ENCODE data around the gene SLC1A1.

SLC1A1 gene

GRCh38 chr9:4559261-4560182, 69.3 kb downstream of the SLC1A1 start:
- H3K27ac ChIP-seq = no peak overlapping the region
- TF ChIP-seq, protein P1, sequence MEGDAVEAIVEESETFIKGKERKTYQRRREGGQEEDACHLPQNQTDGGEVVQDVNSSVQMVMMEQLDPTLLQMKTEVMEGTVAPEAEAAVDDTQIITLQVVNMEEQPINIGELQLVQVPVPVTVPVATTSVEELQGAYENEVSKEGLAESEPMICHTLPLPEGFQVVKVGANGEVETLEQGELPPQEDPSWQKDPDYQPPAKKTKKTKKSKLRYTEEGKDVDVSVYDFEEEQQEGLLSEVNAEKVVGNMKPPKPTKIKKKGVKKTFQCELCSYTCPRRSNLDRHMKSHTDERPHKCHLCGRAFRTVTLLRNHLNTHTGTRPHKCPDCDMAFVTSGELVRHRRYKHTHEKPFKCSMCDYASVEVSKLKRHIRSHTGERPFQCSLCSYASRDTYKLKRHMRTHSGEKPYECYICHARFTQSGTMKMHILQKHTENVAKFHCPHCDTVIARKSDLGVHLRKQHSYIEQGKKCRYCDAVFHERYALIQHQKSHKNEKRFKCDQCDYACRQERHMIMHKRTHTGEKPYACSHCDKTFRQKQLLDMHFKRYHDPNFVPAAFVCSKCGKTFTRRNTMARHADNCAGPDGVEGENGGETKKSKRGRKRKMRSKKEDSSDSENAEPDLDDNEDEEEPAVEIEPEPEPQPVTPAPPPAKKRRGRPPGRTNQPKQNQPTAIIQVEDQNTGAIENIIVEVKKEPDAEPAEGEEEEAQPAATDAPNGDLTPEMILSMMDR (conservative IDR thresholded peaks at IDR 0.05) = no peak

- no peak overlapping the region for H3K27ac ChIP-seq
- TF ChIP-seq, protein P1 (conservative IDR thresholded peaks at IDR 0.05) = no peak
These were observed 72.8 kb downstream of the SLC1A1 start for GRCh38 chr9:4563105-4563504.

GRCh38 chr9:4566806-4567205, 76.5 kb downstream of the SLC1A1 start:
- H3K27ac ChIP-seq = no peak overlapping the region
- TF ChIP-seq, protein P1 (conservative IDR thresholded peaks at IDR 0.05) = no peak

- TF ChIP-seq, protein P1 (conservative IDR thresholded peaks at IDR 0.05) = no peak
- H3K27ac ChIP-seq = no peak overlapping the region
These were observed 77.3 kb downstream of the SLC1A1 start for GRCh38 chr9:4567601-4568000.

GRCh38 chr9:4569101-4569500, 78.8 kb downstream of the SLC1A1 start:
- H3K27ac ChIP-seq = no peak overlapping the region
- TF ChIP-seq, protein P1 (conservative IDR thresholded peaks at IDR 0.05) = no peak

GRCh38 chr9:4572184-4572826, 82.0 kb downstream of the SLC1A1 start:
- H3K27ac ChIP-seq = no peak overlapping the region
- TF ChIP-seq, protein P1 (conservative IDR thresholded peaks at IDR 0.05) = no peak

GRCh38 chr9:4573176-4573575, 82.9 kb downstream of the SLC1A1 start:
- TF ChIP-seq, protein P1 (conservative IDR thresholded peaks at IDR 0.05) = no peak
- no peak overlapping the region for H3K27ac ChIP-seq
